HepG2 (cell line): ENCODE data around the gene MSI2. TPM values are rescaled to one million over a fixed set of nuclear protein-coding genes. Genes with fewer than 3 reads are reported as not detected.

Source experiments
- ASH2L ChIP-seq: fragments of 300-600, 200-600 bp; sonication (generic); IDR thresholded peaks from 2 replicates; pipeline ENCODE4 v1.7.0; 2017; ENCODE audit warnings: low read depth, mild to moderate bottlenecking, moderate library complexity, mixed read lengths, low read length; ENCODE audit not compliant: insufficient read length
- BCL3 ChIP-seq: sonication (generic); formaldehyde crosslinking; IDR thresholded peaks from 2 replicates; pipeline ENCODE4 v1.5.1; 2020; ENCODE audit warnings: mild to moderate bottlenecking, missing genetic modification reagents, moderate library complexity
- HMG20A ChIP-seq: IDR thresholded peaks from 2 replicates; pipeline ENCODE4 v1.6.1; 2016; ENCODE audit warnings: borderline replicate concordance
- KLF12 ChIP-seq: sonication (generic); formaldehyde crosslinking; IDR thresholded peaks from 2 replicates; pipeline ENCODE4 v1.4.0; 2020; ENCODE audit warnings: missing genetic modification reagents, borderline replicate concordance
- MTA3 ChIP-seq: sonication (generic); formaldehyde crosslinking; IDR thresholded peaks from 2 replicates; pipeline ENCODE4 v1.4.0; 2020; ENCODE audit warnings: missing genetic modification reagents
- NAIF1 ChIP-seq: sonication (generic); formaldehyde crosslinking; IDR thresholded peaks from 2 replicates; pipeline ENCODE4 v1.5.0; 2020; ENCODE audit warnings: mild to moderate bottlenecking, missing genetic modification reagents, borderline replicate concordance
- NFATC3 ChIP-seq: sonication (generic); formaldehyde crosslinking; IDR thresholded peaks from 2 replicates; pipeline ENCODE4 v1.5.1; 2020; ENCODE audit warnings: mild to moderate bottlenecking, missing genetic modification reagents
- NFIC ChIP-seq: IDR thresholded peaks from 2 replicates; pipeline ENCODE4 v1.6.1; 2012; ENCODE audit warnings: mild to moderate bottlenecking, low read length, inconsistent platforms
- PAF1 ChIP-seq: IDR thresholded peaks from 2 replicates; pipeline ENCODE4 v1.6.1; 2016; ENCODE audit warnings: missing genetic modification reagents, missing compliant biosample characterization
- SIX4 ChIP-seq: sonication (generic); formaldehyde crosslinking; IDR thresholded peaks from 2 replicates; pipeline ENCODE4 v1.4.0; 2020; ENCODE audit warnings: missing genetic modification reagents
- SMARCC2 ChIP-seq: fragments of 450-650 bp; IDR thresholded peaks from 2 replicates; pipeline ENCODE4 v1.6.1; 2017; ENCODE audit warnings: antibody characterized with exemption, mild to moderate bottlenecking
- SYNCRIP ChIP-seq: fragments of 200-400 bp; formaldehyde crosslinking; IDR thresholded peaks from 2 replicates; pipeline ENCODE4 v1.6.1; 2018; ENCODE audit warnings: mild to moderate bottlenecking, low read depth, low read length; ENCODE audit not compliant: insufficient read depth
- TFDP2 ChIP-seq: sonication (generic); formaldehyde crosslinking; IDR thresholded peaks from 2 replicates; pipeline ENCODE4 v1.4.0; 2020; ENCODE audit warnings: missing genetic modification reagents
- ZBTB10 ChIP-seq: sonication (generic); formaldehyde crosslinking; IDR thresholded peaks from 2 replicates; pipeline ENCODE4 v1.4.0; 2020; ENCODE audit warnings: missing genetic modification reagents, borderline replicate concordance
- ZFP36L1 ChIP-seq: sonication (generic); formaldehyde crosslinking; IDR thresholded peaks from 2 replicates; pipeline ENCODE4 v1.8.0; 2022; ENCODE audit warnings: mild to moderate bottlenecking, missing genetic modification reagents, moderate library complexity
- ZNF205 ChIP-seq: IDR thresholded peaks from 2 replicates; pipeline ENCODE4 v1.6.1; 2018; ENCODE audit warnings: missing biosample characterization, missing genetic modification reagents
- ZNF235 ChIP-seq: sonication (generic); formaldehyde crosslinking; IDR thresholded peaks from 2 replicates; pipeline ENCODE4 v1.8.1; 2023; ENCODE audit warnings: mild to moderate bottlenecking, missing genetic modification reagents, borderline replicate concordance
- ZNF432 ChIP-seq: sonication (generic); formaldehyde crosslinking; IDR thresholded peaks from 2 replicates; pipeline ENCODE4 v1.5.0; 2020; ENCODE audit warnings: missing genetic modification reagents, mild to moderate bottlenecking, borderline replicate concordance
- ZNF510 ChIP-seq: sonication (generic); formaldehyde crosslinking; IDR thresholded peaks from 2 replicates; pipeline ENCODE4 v1.4.0; 2020; ENCODE audit warnings: low read depth, mild to moderate bottlenecking, missing genetic modification reagents
- ZNF556 ChIP-seq: sonication (generic); formaldehyde crosslinking; IDR thresholded peaks from 2 replicates; pipeline ENCODE4 v1.4.0; 2020; ENCODE audit warnings: mild to moderate bottlenecking, missing genetic modification reagents, borderline replicate concordance
- ZNF562 ChIP-seq: sonication (generic); formaldehyde crosslinking; IDR thresholded peaks from 2 replicates; pipeline ENCODE4 v1.8.0; 2022; ENCODE audit warnings: missing genetic modification reagents, borderline replicate concordance
- ZNF7 ChIP-seq: IDR thresholded peaks from 2 replicates; pipeline ENCODE4 v1.6.1; 2016; ENCODE audit warnings: missing biosample characterization, missing genetic modification reagents
- ZNF710 ChIP-seq: sonication (generic); formaldehyde crosslinking; IDR thresholded peaks from 2 replicates; pipeline ENCODE4 v1.5.0; 2020; ENCODE audit warnings: mild to moderate bottlenecking, missing genetic modification reagents, borderline replicate concordance
- ZNF724P ChIP-seq: sonication (generic); formaldehyde crosslinking; IDR thresholded peaks from 2 replicates; pipeline ENCODE4 v1.8.0; 2022; ENCODE audit warnings: missing genetic modification reagents, borderline replicate concordance
- ZNF891 ChIP-seq: sonication (generic); formaldehyde crosslinking; IDR thresholded peaks from 2 replicates; pipeline ENCODE4 v1.5.0; 2020; ENCODE audit warnings: mild to moderate bottlenecking, missing genetic modification reagents
- polyA plus RNA-seq, 8 experiments: library from polyadenylated mRNA; depleted of rRNA in 3 of 8; stranded (reverse) in 7 of 8; unstranded in 1 of 8; fragments of >200 nt; fragmentation: Illumina TruSeq in 4 of 8; extraction: Trizol in 4 of 8; gene quantifications; 2 replicates each; pipeline versions ENCODE4 v1.2.1 to v1.2.3, GENCODE V29; 2011 to 2016; ENCODE audit warnings: low read depth in 4 of 8, missing spikeins in 1 of 8, mixed read lengths in 1 of 8; ENCODE audit not compliant: insufficient read depth in 1 of 8
- total RNA-seq, 5 experiments: library from RNA; depleted of rRNA; stranded (reverse); fragments of >200 nt; fragmentation: Illumina TruSeq; extraction: Trizol; gene quantifications; 2 replicates each; pipeline ENCODE4 v1.2.3, GENCODE V29; 2016; ENCODE audit warnings: low read depth in 1 of 5

MSI2 gene
- total and polyA plus RNA-seq, 2 of the 13 experiments (the other 11 are each of a cell fraction or from before 2014, with no cell fraction given): 77.5 to 78.4 TPM

GRCh38 chr17:57243171-57243622 is 13.1 kb upstream of the MSI2 start (continued):
- peak; percentile 43; the same call in 1 of the 2 replicates for TF ChIP-seq ZNF710 (CRISPR knock-in tag)
- no peak for TF ChIP-seq PAF1 (CRISPR knock-in tag)
- 0 out of 2 replicates have a peak, but pooled peaks have one; percentile 17 for TF ChIP-seq TFDP2
- no peak for TF ChIP-seq ZNF562 (CRISPR knock-in tag)
- no peak for TF ChIP-seq SIX4 (CRISPR knock-in tag)
- TF ChIP-seq ZNF235 (CRISPR knock-in tag): no peak
- TF ChIP-seq MTA3 (CRISPR knock-in tag): no peak
- TF ChIP-seq ZNF510 (CRISPR knock-in tag): 0 out of 2 replicates have a peak, but pooled peaks have one; percentile 49
- TF ChIP-seq ZNF432 (CRISPR knock-in tag): no peak
- TF ChIP-seq ZBTB10: peak; percentile 87; the same call in 1 of the 2 replicates
- TF ChIP-seq ZNF724P (CRISPR knock-in tag): peak; percentile 50; the same call in 1 of the 2 replicates
- TF ChIP-seq NFATC3 (CRISPR knock-in tag): no peak
- TF ChIP-seq NFIC: no peak
- no peak; the same call in 1 of the 2 replicates for TF ChIP-seq HMG20A (CRISPR knock-in tag)
- 0 out of 2 replicates have a peak, but pooled peaks have one; percentile 16 for TF ChIP-seq ZNF891 (CRISPR knock-in tag)
- TF ChIP-seq ZNF205 (CRISPR knock-in tag): peak; percentile 88
- no peak for TF ChIP-seq ZFP36L1 (CRISPR knock-in tag)
- no peak for TF ChIP-seq ZNF7 (CRISPR knock-in tag)
- TF ChIP-seq ASH2L: peak; percentile 46
- no peak for TF ChIP-seq KLF12 (CRISPR knock-in tag)
- TF ChIP-seq ZNF556 (CRISPR knock-in tag): peak; percentile 69; the same call in 1 of the 2 replicates
- no peak for TF ChIP-seq SYNCRIP
- TF ChIP-seq BCL3 (CRISPR knock-in tag): no peak; the same call in 1 of the 2 replicates
- no peak for TF ChIP-seq SMARCC2
- TF ChIP-seq NAIF1 (CRISPR knock-in tag): no peak
